H7 (cell line): Measurements from ENCODE around the gene ERCC1. TPM values are rescaled to one million over a fixed set of nuclear protein-coding genes. Genes with fewer than 3 reads are reported as not detected.
A peak's percentile ranks its signal among the peaks of the same experiment; 100 is the strongest.

Source experiments
- DNase-seq: peaks from one replicate; pipeline ENCODE4 v3.0.0; 2012
- H3K27me3 ChIP-seq: 2 replicates; pipeline ENCODE4 v1.6.0; 2011; ENCODE audit warnings: mild to moderate bottlenecking, low read length; ENCODE audit not compliant: control insufficient read depth, insufficient read depth
- H3K36me3 ChIP-seq: replicated peaks from 2 replicates; pipeline ENCODE4 v1.5.1; 2011; ENCODE audit warnings: low read length; ENCODE audit not compliant: control insufficient read depth, insufficient read depth
- H3K4me3 ChIP-seq: 2 replicates; pipeline ENCODE4 v1.5.1; 2011; ENCODE audit warnings: low read depth, mild to moderate bottlenecking, control low read depth, low read length, moderate library complexity; ENCODE audit not compliant: insufficient read depth
- total RNA-seq: library from RNA; depleted of rRNA; stranded (reverse); fragments of >200 nt; shearing (Covaris generic); gene quantifications from 2 replicates; pipeline ENCODE4 v1.2.3, GENCODE V29; 2014

ERCC1 gene
- total RNA-seq, 1 experiment from 2014 or later: 68.5 TPM

GRCh38 chr19:45464852-45465441 is 41.2 kb upstream of the ERCC1 start:
- H3K4me3 ChIP-seq: no peak overlapping the region

GRCh38 chr19:45464274-45464673 is 40.6 kb upstream of the ERCC1 start:
- Histone ChIP-seq H3K36me3 (no peaks in the 10 kb centered on the region), H3K27me3 (peaks cover 2% of the 10 kb centered on the region; the same call in 1 of the 2 replicates), H3K4me3 (no peak overlapping the region)
- no peak for DNase-seq

More at GRCh38 chr19:45464852-45465441, 41.2 kb upstream of the ERCC1 start:
- Histone ChIP-seq H3K36me3 (no peaks in the 10 kb centered on the region), H3K27me3 (peaks cover 2% of the 10 kb centered on the region; the same call in 1 of the 2 replicates)
- DNase-seq: peak; percentile 50

GRCh38 chr19:45463241-45463640 is 39.5 kb upstream of the ERCC1 start:
- Histone ChIP-seq H3K4me3 (no peak overlapping the region), H3K27me3 (peaks cover 2% of the 10 kb centered on the region; the same call in 1 of the 2 replicates), H3K36me3 (no peaks in the 10 kb centered on the region)
- DNase-seq: no peak

- Histone ChIP-seq H3K4me3 (no peak overlapping the region), H3K36me3 (no peaks in the 10 kb centered on the region), H3K27me3 (peaks cover 2% of the 10 kb centered on the region; the same call in 1 of the 2 replicates)
- DNase-seq: no peak
Observed at GRCh38 chr19:45462174-45462573, 38.5 kb upstream of the ERCC1 start.

- Histone ChIP-seq H3K27me3 (no peaks in the 10 kb centered on the region), H3K36me3 (no peaks in the 10 kb centered on the region), H3K4me3 (no peak overlapping the region)
- no peak for DNase-seq
Observed at GRCh38 chr19:45460807-45461347, 37.2 kb upstream of the ERCC1 start.

GRCh38 chr19:45457776-45458175 is 34.1 kb upstream of the ERCC1 start:
- Histone ChIP-seq H3K36me3 (no peaks in the 10 kb centered on the region), H3K4me3 (no peak overlapping the region), H3K27me3 (no peaks in the 10 kb centered on the region)
- no peak for DNase-seq

- no peak for DNase-seq
- no peaks in the 10 kb centered on the region for H3K36me3 ChIP-seq
- no peak overlapping the region for H3K4me3 ChIP-seq
- H3K27me3 ChIP-seq: peaks cover 2% of the 10 kb centered on the region; the same call in 1 of the 2 replicates
Observed at GRCh38 chr19:45456500-45456815, 32.7 kb upstream of the ERCC1 start.

GRCh38 chr19:45455707-45456499 is 32.2 kb upstream of the ERCC1 start:
- Histone ChIP-seq H3K27me3 (peaks cover 7% of the 10 kb centered on the region; the same call in 1 of the 2 replicates), H3K4me3 (no peak overlapping the region), H3K36me3 (no peaks in the 10 kb centered on the region)
- DNase-seq: peak; percentile 95

- H3K4me3 ChIP-seq: no peak overlapping the region
- no peaks in the 10 kb centered on the region for H3K36me3 ChIP-seq
- H3K27me3 ChIP-seq: peaks cover 7% of the 10 kb centered on the region; the same call in 1 of the 2 replicates
- no peak for DNase-seq
Observed at GRCh38 chr19:45451850-45452387, 28.2 kb upstream of the ERCC1 start.

- Histone ChIP-seq H3K27me3 (peaks cover 7% of the 10 kb centered on the region; the same call in 1 of the 2 replicates), H3K4me3 (peak overlapping the region; percentile 52)
- peak; percentile 52 for DNase-seq
Observed at GRCh38 chr19:45451131-45451849, 27.6 kb upstream of the ERCC1 start.

GRCh38 chr19:45450012-45450333 is 26.3 kb upstream of the ERCC1 start:
- Histone ChIP-seq H3K4me3 (peak overlapping the region; percentile 52), H3K27me3 (peaks cover 7% of the 10 kb centered on the region; the same call in 1 of the 2 replicates), H3K36me3 (no peaks in the 10 kb centered on the region)
- DNase-seq: no peak

More at GRCh38 chr19:45451131-45451849, 27.6 kb upstream of the ERCC1 start:
- no peaks in the 10 kb centered on the region for H3K36me3 ChIP-seq

GRCh38 chr19:45448887-45449299 is 25.2 kb upstream of the ERCC1 start:
- Histone ChIP-seq H3K4me3 (no peak overlapping the region), H3K27me3 (peaks cover 7% of the 10 kb centered on the region; the same call in 1 of the 2 replicates), H3K36me3 (no peaks in the 10 kb centered on the region)
- no peak for DNase-seq

- no peak overlapping the region for H3K4me3 ChIP-seq
- H3K36me3 ChIP-seq: no peaks in the 10 kb centered on the region
- peaks cover 7% of the 10 kb centered on the region; the same call in 1 of the 2 replicates for H3K27me3 ChIP-seq
- DNase-seq: no peak
Observed at GRCh38 chr19:45448425-45448756, 24.7 kb upstream of the ERCC1 start.

GRCh38 chr19:45446944-45447343 is 23.2 kb upstream of the ERCC1 start:
- H3K4me3 ChIP-seq: no peak overlapping the region
- no peaks in the 10 kb centered on the region for H3K36me3 ChIP-seq
- peaks cover 7% of the 10 kb centered on the region; the same call in 1 of the 2 replicates for H3K27me3 ChIP-seq
- no peak for DNase-seq
